K562 (cell line): ENCODE data around the gene G6PC3. TPM values are rescaled to one million over a fixed set of nuclear protein-coding genes. Genes with fewer than 3 reads are reported as not detected.

Experiments
- ATAC-seq: fragments of 200-7000 bp; cut with Tn5 transposase; 3 replicates; pipeline ENCODE4 v1.9.1; 2020; ENCODE audit warnings: moderate library complexity
- BruUV-seq: library from RNA; stranded (reverse); fragments of 400-500 nt; replicated peaks from 2 replicates; lab custom pipeline; 2021; lab: Mats Ljungman, UMichigan
- CTCF ChIA-PET: fragments of 300-600 bp; formaldehyde crosslinking; extraction: SDS; loops from one replicate; lab custom pipeline; 2021; ENCODE audit warnings: low intra/inter-chr PET ratio; lab: Yijun Ruan, JAX
- POLR2A ChIA-PET: fragments of 300-600, 350-650 bp; sonication (Branson Sonifier 250); formaldehyde crosslinking; extraction: SDS; loops from one replicate; lab custom pipeline; 2021; ENCODE audit warnings: antibody characterized with exemption, inconsistent platforms; lab: Yijun Ruan, JAX
- DNase-seq, 4 experiments: peaks; one replicate each; pipeline versions ENCODE4 v3.0.0 to v3.0.0-alpha.2; 2011 to 2018; ENCODE audit warnings: low spot score in 3 of 4, mixed read lengths in 3 of 4; ENCODE audit errors: extremely low read depth in 1 of 4
- FAIRE-seq: peaks from 2 replicates; lab custom pipeline; 2011; peaks lifted over from hg19 to GRCh38; lab: Jason Lieb, UNC
- H2AFZ ChIP-seq: 2 replicates; pipeline ENCODE4 v1.6.0; 2011; ENCODE audit warnings: low read depth, low read length, control low read depth, inconsistent platforms
- H3K27ac ChIP-seq: fragments of 200-600 bp; 3 replicates; pipeline ENCODE4 v1.8.0; 2011; ENCODE audit warnings: low read depth, mild to moderate bottlenecking, control low read depth, inconsistent platforms, low read length, moderate library complexity, mixed read lengths; ENCODE audit errors: extremely low read depth
- H3K27me3 ChIP-seq, 2 experiments: fragments of 300-600 bp in 1 of 2; 2 replicates in 1 of 2; 3 replicates in 1 of 2; pipeline versions ENCODE4 v1.6.0 to v1.8.0; 2011; ENCODE audit warnings: inconsistent platforms in 2 of 2, low read length in 2 of 2, mild to moderate bottlenecking in 1 of 2, mixed read lengths in 1 of 2, moderate library complexity in 1 of 2; ENCODE audit not compliant: control insufficient read depth in 2 of 2, insufficient read depth in 2 of 2
- H3K36me3 ChIP-seq: fragments of 300-600 bp; 3 replicates; pipeline ENCODE4 v1.8.0; 2011; ENCODE audit warnings: mild to moderate bottlenecking, low read length, inconsistent platforms; ENCODE audit not compliant: control insufficient read depth, insufficient read depth
- H3K4me1 ChIP-seq, 2 experiments: fragments of 200-600 bp in 1 of 2; replicated peaks in 1 of 2; 2 replicates in 1 of 2; 3 replicates in 1 of 2; pipeline versions ENCODE4 v1.5.1 to v1.8.0; 2011; ENCODE audit warnings: inconsistent platforms in 2 of 2, low read length in 2 of 2, mild to moderate bottlenecking in 1 of 2, mixed read lengths in 1 of 2, moderate library complexity in 1 of 2; ENCODE audit not compliant: control insufficient read depth in 2 of 2, insufficient read depth in 2 of 2
- H3K4me2 ChIP-seq: 2 replicates; pipeline ENCODE4 v1.6.1; 2011; ENCODE audit warnings: low read length, control low read depth, inconsistent platforms, mixed read lengths; ENCODE audit not compliant: insufficient read depth
- H3K4me3 ChIP-seq: fragments of 200-600 bp; sonication (generic), shearing (Covaris generic); 2 replicates; pipeline ENCODE4 v1.5.1; 2016; ENCODE audit warnings: control low read depth, inconsistent platforms
- H3K79me2 ChIP-seq: fragments of 200-600 bp; 3 replicates; pipeline ENCODE4 v1.8.0; 2011; ENCODE audit warnings: low read length, inconsistent platforms; ENCODE audit not compliant: control insufficient read depth, insufficient read depth
- H3K9ac ChIP-seq, 2 experiments: 2 replicates each; pipeline versions ENCODE4 v1.6.0 to v1.6.1; 2011; ENCODE audit warnings: low read depth in 2 of 2, low read length in 2 of 2, control low read depth in 1 of 2, inconsistent platforms in 1 of 2, mild to moderate bottlenecking in 1 of 2, mixed read lengths in 1 of 2; ENCODE audit not compliant: insufficient read depth in 1 of 2
- H3K9me1 ChIP-seq: one replicate; pipeline ENCODE4 v1.6.0; 2011; ENCODE audit warnings: inconsistent platforms, mild to moderate bottlenecking, low read length, moderate library complexity; ENCODE audit not compliant: control insufficient read depth, insufficient read depth
- H3K9me3 ChIP-seq: replicated peaks from 2 replicates; pipeline ENCODE4 v1.5.1; 2011; ENCODE audit warnings: low read depth, low read length, inconsistent platforms; ENCODE audit not compliant: control insufficient read depth, insufficient read depth
- H4K20me1 ChIP-seq: replicated peaks from 2 replicates; pipeline ENCODE4 v1.6.1; 2011; ENCODE audit warnings: low read length, inconsistent platforms, mixed read lengths; ENCODE audit not compliant: control insufficient read depth, insufficient read depth
- ADNP ChIP-seq: fragments of 200-800 bp; sonication (Bioruptor generic); IDR thresholded peaks from 2 replicates; pipeline ENCODE4 v1.6.1; 2016; ENCODE audit warnings: missing genetic modification characterization, missing compliant biosample characterization
- BCL6 ChIP-seq: fragments of 250-450 bp; sonication (Bioruptor Pico); IDR thresholded peaks from 2 replicates; pipeline ENCODE4 v1.4.0; 2020
- CBFA2T2 ChIP-seq: fragments of 450-650 bp; conservative IDR thresholded peaks from 2 replicates; pipeline ENCODE4 v1.6.1; 2017; ENCODE audit warnings: mild to moderate bottlenecking
- DLX4 ChIP-seq: fragments of 250-450 bp; sonication (Bioruptor Pico); IDR thresholded peaks from 2 replicates; pipeline ENCODE4 v1.6.1; 2021; ENCODE audit warnings: mild to moderate bottlenecking
- ESRRA ChIP-seq: fragments of 450-650 bp; IDR thresholded peaks from 2 replicates; pipeline ENCODE4 v1.6.1; 2014; ENCODE audit warnings: low read depth, mild to moderate bottlenecking, moderate library complexity, borderline replicate concordance
- LARP7 ChIP-seq: fragments of 450-650 bp; IDR thresholded peaks from 2 replicates; pipeline ENCODE4 v1.6.1; 2016
- MBD2 ChIP-seq: sonication (generic); IDR thresholded peaks from 2 replicates; pipeline ENCODE4 v1.6.1; 2016; ENCODE audit warnings: low read depth, borderline replicate concordance
- MED1 ChIP-seq: sonication (generic); formaldehyde crosslinking; IDR thresholded peaks from 2 replicates; pipeline ENCODE4 v1.8.1; 2023; ENCODE audit warnings: missing genetic modification reagents, borderline replicate concordance
- NFE2L1 ChIP-seq: fragments of 450-650 bp; IDR thresholded peaks from 2 replicates; pipeline ENCODE4 v1.6.1; 2016; ENCODE audit warnings: missing genetic modification characterization, low read depth, mild to moderate bottlenecking, missing compliant biosample characterization, moderate library complexity, borderline replicate concordance
- NR4A1 ChIP-seq, 2 experiments: fragments of 250-450 bp in 1 of 2; fragments of 450-650 bp in 1 of 2; sonication (Bioruptor Pico) in 1 of 2; IDR thresholded peaks; 2 replicates each; pipeline versions ENCODE4 v1.4.0 to v1.6.1; 2016 to 2020; ENCODE audit warnings: mild to moderate bottlenecking in 2 of 2, missing compliant biosample characterization in 1 of 2, missing genetic modification characterization in 1 of 2, moderate library complexity in 1 of 2
- PHB ChIP-seq: fragments of 250-450 bp; sonication (Bioruptor Pico); IDR thresholded peaks from 2 replicates; pipeline ENCODE4 v1.5.0; 2021
- RCOR1 ChIP-seq, 2 experiments: IDR thresholded peaks; 2 replicates each; pipeline ENCODE4 v1.6.1; 2012; ENCODE audit warnings: low read depth in 2 of 2, low read length in 2 of 2, borderline replicate concordance in 1 of 2, improper control_type of control experiment in 1 of 2
- RFX7 ChIP-seq: fragments of 250-450 bp; sonication (Bioruptor Pico); IDR thresholded peaks from 2 replicates; pipeline ENCODE4 v1.5.1; 2021; ENCODE audit warnings: mild to moderate bottlenecking
- RNF2 ChIP-seq: sonication (generic); IDR thresholded peaks from 2 replicates; pipeline ENCODE4 v1.6.1; 2016
- SMAD2 ChIP-seq: fragments of 150-350 bp; IDR thresholded peaks from 2 replicates; pipeline ENCODE4 v1.6.1; 2014; ENCODE audit warnings: low read depth, mild to moderate bottlenecking, low read length
- TRIM24 ChIP-seq, 2 experiments: fragments of 450-650 bp; IDR thresholded peaks; 2 replicates each; pipeline ENCODE4 v1.6.1; 2016
- ZFP1 ChIP-seq: fragments of 450-650 bp; formaldehyde crosslinking; IDR thresholded peaks from 2 replicates; pipeline ENCODE4 v1.4.0; 2020; ENCODE audit warnings: mild to moderate bottlenecking, mixed read lengths
- ZNF140 ChIP-seq: fragments of 250-450 bp; sonication (Bioruptor Pico); IDR thresholded peaks from 2 replicates; pipeline ENCODE4 v1.8.0; 2021; ENCODE audit warnings: moderate library complexity, mild to moderate bottlenecking, inconsistent platforms
- ZNF175 ChIP-seq: fragments of 200-800 bp; sonication (Bioruptor generic); IDR thresholded peaks from 2 replicates; pipeline ENCODE4 v1.6.1; 2016; ENCODE audit warnings: low read depth, mild to moderate bottlenecking, missing genetic modification characterization, missing compliant biosample characterization
- ZNF23 ChIP-seq: fragments of 250-450 bp; sonication (Bioruptor Pico); IDR thresholded peaks from 2 replicates; pipeline ENCODE4 v1.4.0; 2020; ENCODE audit warnings: mild to moderate bottlenecking
- ZNF778 ChIP-seq: fragments of 450-650 bp; formaldehyde crosslinking; IDR thresholded peaks from 2 replicates; pipeline ENCODE4 v1.4.0; 2020; ENCODE audit warnings: mild to moderate bottlenecking, moderate library complexity
- ZNF785 ChIP-seq: fragments of 250-450 bp; sonication (Bioruptor Pico); IDR thresholded peaks from 2 replicates; pipeline ENCODE4 v1.4.0; 2020; ENCODE audit warnings: mild to moderate bottlenecking
- WGBS: fragments of 100-300 bp; shearing (Covaris generic); methylation state at CpG from one replicate; pipeline ENCODE4 v1.1.6; 2016; ENCODE audit warnings: low coverage, mixed read lengths; ENCODE audit not compliant: insufficient coverage; ENCODE audit errors: missing lambda C conversion rate; 5-methylcytosine and 5-hydroxymethylcytosine counted together
- in situ Hi-C: fragments of 300-500 bp; cut with MboI; formaldehyde crosslinking; loops from 4 replicates; pipeline ENCODE4 v1.15.0; 2018; ENCODE audit warnings: inconsistent platforms, mixed read lengths
- intact Hi-C: fragments of 100-400 bp; cut with micrococcal nuclease; formaldehyde crosslinking; loops from 2 replicates; pipeline ENCODE4 v1.14.2; 2022
- polyA plus RNA-seq, 8 experiments: library from polyadenylated mRNA; depleted of rRNA in 4 of 8; stranded (reverse) in 5 of 8; unstranded in 3 of 8; fragments of >200 nt; fragmentation: Nextera tagmentation in 2 of 8; fragmentation: Illumina TruSeq in 1 of 8; extraction: Ambion mirVana in 2 of 8; extraction: Trizol in 1 of 8; gene quantifications; 2 replicates each; pipeline versions ENCODE4 v1.2.1 to v1.2.3, GENCODE V29; 2011 to 2014; ENCODE audit warnings: inconsistent platforms in 1 of 8, missing spikeins in 1 of 8
- total RNA-seq, 7 experiments: library from RNA; depleted of rRNA in 6 of 7; stranded (reverse); fragments of >200 nt in 6 of 7; fragmentation: Illumina TruSeq in 2 of 7; extraction: Trizol in 2 of 7; gene quantifications; 2 replicates each; pipeline versions ENCODE4 v1.2.1 to v1.2.3, GENCODE V29; 2011 to 2021; ENCODE audit warnings: low replicate concordance in 1 of 7

G6PC3 gene
- total and polyA plus RNA-seq, 9 of the 15 experiments (the other 6 are each of a cell fraction or from before 2014, with no cell fraction given), result 10.4 to 57.8 (median 31.1) TPM

- TF ChIP-seq RCOR1 (IDR thresholded peaks at IDR 0.05; ENCODE audit: borderline replicate concordance in 1 of 2, low read depth in 2 of 2, low read length in 2 of 2), result 0 out of 4 replicates have a peak, but pooled peaks of 1 of the 2 experiments have one; percentile 31
- TF ChIP-seq NR4A1 (CRISPR knock-in tag; IDR thresholded peaks at IDR 0.05), result no peak
- no peak for TF ChIP-seq NR4A1 (tag; IDR thresholded peaks at IDR 0.05)
- no peak for TF ChIP-seq PHB (CRISPR knock-in tag)
- no peak for TF ChIP-seq ZNF23
- TF ChIP-seq ZFP1 (CRISPR knock-in tag), result no peak
- TF ChIP-seq DLX4, result no peak
- TF ChIP-seq ESRRA, result no peak
- TF ChIP-seq ZNF785 (CRISPR knock-in tag), result no peak
- no peak for TF ChIP-seq MED1
- no peak for TF ChIP-seq SMAD2
These were observed 24.3 kb downstream of the G6PC3 start (continued) for GRCh38 chr17:44094701-44095387.

- Histone ChIP-seq H3K9me1 (peaks cover 6% of the 10 kb centered on the region), H3K4me1 (peaks cover 33 to 64% of the 10 kb centered on the region in 2 experiments), H3K9me3 (no peaks in the 10 kb centered on the region), H3K27me3 (no peaks in the 10 kb centered on the region), H3K79me2 (no peaks in the 10 kb centered on the region; the same call in 2 of the 3 replicates), H3K36me3 (peaks cover 5% of the 10 kb centered on the region; the same call in 1 of the 3 replicates), H3K27ac (peak overlapping the region; percentile 85), H3K4me3 (peak overlapping the region; percentile 31; the same call in 1 of the 2 replicates), H3K4me2 (peak overlapping the region; percentile 96), H2AFZ (peak overlapping the region; percentile 87), H4K20me1 (no peaks in the 10 kb centered on the region), H3K9ac (peak overlapping the region; percentile 76 to 90; a peak in 2 of 4 replicates)
- no peak for FAIRE-seq
- peak in 2 of 4 experiments; percentile 77 to 79 for DNase-seq
- ATAC-seq, result no peak; the same call in 2 of the 3 replicates
- CTCF ChIA-PET, result interaction anchor here (1.8 kb wide), 1 partner anchor 73 kb away, joined by 7 read pairs; no protein-coding TSS in a partner anchor
- intact Hi-C loops, result no loop called here
- POLR2A ChIA-PET, result interaction anchor here (0.6 to 0.9 kb wide), 2 partner anchors 8 to 13 kb away, joined by 3 to 4 read pairs; no protein-coding TSS in a partner anchor
- 0% methylated on average over 1 of the region's 2 CpGs for WGBS
- no TSS peak for BruUV-seq
- in situ Hi-C loops, result no loop called here
- TF ChIP-seq ZNF175 (CRISPR knock-in tag) (no peak), TRIM24 (IDR thresholded peaks at IDR 0.05) (no peak; a peak in 1 of 4 replicates), ZNF140 (CRISPR knock-in tag) (no peak), MBD2 (peak; percentile 36; the same call in 1 of the 2 replicates), LARP7 (0 out of 2 replicates have a peak, but pooled peaks have one; percentile 4), RFX7 (CRISPR knock-in tag) (no peak), ZNF778 (CRISPR knock-in tag) (no peak), CBFA2T2 (no peak), ADNP (tag) (peak; percentile 21; the same call in 1 of the 2 replicates), NFE2L1 (tag) (no peak), BCL6 (CRISPR knock-in tag) (no peak), RNF2 (no peak)
These were observed 24.8 kb downstream of the G6PC3 start for GRCh38 chr17:44095388-44095646.
